Neural crest cell (in vitro differentiated cells): ENCODE data around the gene ITGA7. TPM values are rescaled to one million over a fixed set of nuclear protein-coding genes. Genes with fewer than 3 reads are reported as not detected.

Experiments
- DNase-seq: peaks from one replicate; pipeline ENCODE4 v3.0.0; 2021; ENCODE audit warnings: low read depth, mixed read lengths, low spot score
- H3K27ac Mint-ChIP-seq: one replicate; pipeline ENCODE4 v1.8.0; 2021; ENCODE audit warnings: mild to moderate bottlenecking, mixed read lengths; ENCODE audit not compliant: unreplicated experiment
- H3K27me3 Mint-ChIP-seq: 2 replicates; pipeline ENCODE4 v1.8.0; 2021; ENCODE audit warnings: low read depth, mild to moderate bottlenecking, mixed read lengths
- H3K36me3 Mint-ChIP-seq: 2 replicates; pipeline ENCODE4 v1.8.0; 2021; ENCODE audit warnings: low read depth, mild to moderate bottlenecking, mixed read lengths
- H3K4me1 Mint-ChIP-seq: 2 replicates; pipeline ENCODE4 v1.8.0; 2021; ENCODE audit warnings: mixed read lengths
- H3K4me3 Mint-ChIP-seq: one replicate; pipeline ENCODE4 v1.8.0; 2021; ENCODE audit warnings: mild to moderate bottlenecking, mixed read lengths
- H3K9me3 Mint-ChIP-seq: 2 replicates; pipeline ENCODE4 v1.8.0; 2021; ENCODE audit warnings: mixed read lengths
- total RNA-seq: library from RNA; stranded (reverse); gene quantifications from 2 replicates; pipeline ENCODE4 v1.2.1, GENCODE V29; 2021
- TF ChIP-seq, protein P1 (sequence below): fragments of 200-600 bp; sonication (generic); conservative IDR thresholded peaks from 2 replicates; pipeline ENCODE4 v1.5.0; 2021; ENCODE audit warnings: antibody characterized with exemption, mild to moderate bottlenecking

ITGA7 gene
- total RNA-seq, 1 donor from 2014 or later: 63.7 TPM

DNA sequence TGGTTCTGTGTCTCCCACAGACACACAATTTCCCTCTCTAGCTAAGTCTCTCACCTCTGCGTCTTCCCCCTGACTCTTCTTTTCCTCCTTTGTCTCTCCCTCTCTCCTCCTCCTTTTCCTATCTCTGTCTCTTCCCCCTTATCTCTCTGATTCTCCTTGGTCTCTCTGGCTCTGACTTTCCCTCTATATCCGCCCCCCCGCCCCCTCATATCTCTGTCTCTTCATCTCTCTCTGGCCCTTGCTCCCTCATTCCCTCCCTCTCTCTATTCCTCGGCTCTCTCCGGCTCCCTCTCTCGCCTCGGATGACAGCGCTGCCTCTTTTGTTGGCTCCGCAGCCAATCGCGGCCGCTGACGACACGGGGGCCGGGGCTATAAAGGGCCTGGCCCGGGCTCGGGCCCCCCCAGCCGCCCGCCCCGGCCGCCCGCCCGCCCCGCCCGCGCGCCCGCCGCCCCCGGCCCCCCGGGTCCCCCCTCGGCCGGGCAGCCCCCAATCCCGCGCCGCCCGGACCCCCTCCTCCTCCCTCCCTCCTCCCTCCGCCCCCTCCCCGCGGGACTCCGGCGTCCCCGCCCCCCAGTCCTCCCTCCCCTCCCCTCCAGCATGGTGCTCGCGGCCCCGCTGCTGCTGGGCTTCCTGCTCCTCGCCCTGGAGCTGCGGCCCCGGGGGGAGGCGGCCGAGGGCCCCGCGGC, 35.2 kb upstream of the ITGA7 start, which contains the start of gene GDF11:
Gene GDF11, plus strand, starts transcription at position 404 of the 687 bp plus-strand sequence. Its CDS starts 195 bp downstream, at position 599.
- Mint-ChIP-seq H3K36me3 (no peaks in the 10 kb centered on the region), H3K27me3 (no peaks in the 10 kb centered on the region)

DNA sequence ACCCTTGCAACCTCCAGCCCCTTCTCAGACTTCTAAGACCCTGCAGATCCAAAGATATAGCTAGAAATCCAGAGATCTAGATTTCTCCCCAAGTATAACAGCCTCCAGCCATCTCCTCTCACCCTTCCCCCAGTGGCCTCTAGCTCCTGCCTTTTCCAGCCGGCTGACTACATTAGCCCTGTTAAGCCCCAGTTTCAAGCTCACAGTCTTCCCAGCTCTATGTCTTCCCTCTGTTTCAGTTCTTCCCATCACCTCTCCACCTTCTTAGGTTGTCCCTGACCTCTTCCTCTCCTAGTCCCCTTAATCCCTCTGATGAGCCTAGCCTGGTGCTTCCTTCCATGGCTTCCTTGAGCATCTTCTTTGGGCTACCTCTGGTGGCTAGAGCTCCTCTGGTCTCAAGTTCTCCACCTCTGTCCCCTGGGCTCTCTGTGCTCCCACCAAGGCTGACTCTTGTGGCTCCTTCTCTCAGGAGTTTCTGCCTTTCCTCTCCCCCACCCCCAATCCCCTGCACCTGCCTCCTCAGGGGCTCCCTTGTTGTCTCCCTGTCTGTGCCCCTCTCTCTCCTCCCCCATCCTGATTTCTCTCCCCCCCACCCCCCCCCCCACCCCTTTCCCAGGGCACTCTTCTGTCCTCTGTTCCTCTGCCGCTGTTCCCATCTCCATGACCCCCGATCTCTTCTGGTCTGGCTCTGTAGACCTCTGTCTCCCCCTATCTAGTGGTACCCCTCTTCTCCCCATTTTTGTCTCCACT, 34.4 kb upstream of the ITGA7 start:
- Mint-ChIP-seq H3K4me1 (peaks cover 59% of the 10 kb centered on the region), H3K27ac (peak overlapping the region; percentile 99), H3K36me3 (no peaks in the 10 kb centered on the region), H3K27me3 (no peaks in the 10 kb centered on the region), H3K4me3 (peak overlapping the region; percentile 93), H3K9me3 (no peaks in the 10 kb centered on the region)
- TF ChIP-seq, protein P1, sequence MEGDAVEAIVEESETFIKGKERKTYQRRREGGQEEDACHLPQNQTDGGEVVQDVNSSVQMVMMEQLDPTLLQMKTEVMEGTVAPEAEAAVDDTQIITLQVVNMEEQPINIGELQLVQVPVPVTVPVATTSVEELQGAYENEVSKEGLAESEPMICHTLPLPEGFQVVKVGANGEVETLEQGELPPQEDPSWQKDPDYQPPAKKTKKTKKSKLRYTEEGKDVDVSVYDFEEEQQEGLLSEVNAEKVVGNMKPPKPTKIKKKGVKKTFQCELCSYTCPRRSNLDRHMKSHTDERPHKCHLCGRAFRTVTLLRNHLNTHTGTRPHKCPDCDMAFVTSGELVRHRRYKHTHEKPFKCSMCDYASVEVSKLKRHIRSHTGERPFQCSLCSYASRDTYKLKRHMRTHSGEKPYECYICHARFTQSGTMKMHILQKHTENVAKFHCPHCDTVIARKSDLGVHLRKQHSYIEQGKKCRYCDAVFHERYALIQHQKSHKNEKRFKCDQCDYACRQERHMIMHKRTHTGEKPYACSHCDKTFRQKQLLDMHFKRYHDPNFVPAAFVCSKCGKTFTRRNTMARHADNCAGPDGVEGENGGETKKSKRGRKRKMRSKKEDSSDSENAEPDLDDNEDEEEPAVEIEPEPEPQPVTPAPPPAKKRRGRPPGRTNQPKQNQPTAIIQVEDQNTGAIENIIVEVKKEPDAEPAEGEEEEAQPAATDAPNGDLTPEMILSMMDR: no peak
- no peak for DNase-seq

More for the DNA sequence above, 35.2 kb upstream of the ITGA7 start, which contains the start of gene GDF11:
- H3K4me1 Mint-ChIP-seq: peaks cover 59% of the 10 kb centered on the region
- H3K4me3 Mint-ChIP-seq: peak within 1 kb of the TSS; percentile 96
- H3K27ac Mint-ChIP-seq: peak within 1 kb of the TSS; percentile 99
- peak; percentile 76 for DNase-seq
- TF ChIP-seq, protein P1: no peak
- no peaks in the 10 kb centered on the region for H3K9me3 Mint-ChIP-seq

DNA sequence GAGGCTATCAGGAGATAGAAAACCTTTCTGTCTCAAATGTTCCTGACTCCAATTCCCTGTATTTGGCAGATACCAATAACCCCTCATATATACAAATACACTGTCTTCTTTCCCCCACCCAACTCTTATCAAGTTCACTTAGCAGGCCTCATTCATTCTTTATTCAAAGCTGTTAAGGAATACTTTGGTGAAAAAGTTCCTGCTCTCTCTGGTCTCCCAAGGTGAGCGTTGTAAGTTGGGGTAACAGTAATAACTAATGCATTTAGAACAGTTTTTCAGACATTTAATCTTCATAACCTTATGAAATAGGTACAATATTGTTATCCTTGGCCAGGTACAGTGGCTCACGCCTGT, 31.3 kb upstream of the ITGA7 start:
- Mint-ChIP-seq H3K27ac (no peak overlapping the region), H3K4me3 (peak overlapping the region; percentile 88), H3K36me3 (no peaks in the 10 kb centered on the region), H3K4me1 (peaks cover 43% of the 10 kb centered on the region), H3K27me3 (no peaks in the 10 kb centered on the region), H3K9me3 (no peaks in the 10 kb centered on the region)
- no peak for DNase-seq
- TF ChIP-seq, protein P1: no peak

DNA sequence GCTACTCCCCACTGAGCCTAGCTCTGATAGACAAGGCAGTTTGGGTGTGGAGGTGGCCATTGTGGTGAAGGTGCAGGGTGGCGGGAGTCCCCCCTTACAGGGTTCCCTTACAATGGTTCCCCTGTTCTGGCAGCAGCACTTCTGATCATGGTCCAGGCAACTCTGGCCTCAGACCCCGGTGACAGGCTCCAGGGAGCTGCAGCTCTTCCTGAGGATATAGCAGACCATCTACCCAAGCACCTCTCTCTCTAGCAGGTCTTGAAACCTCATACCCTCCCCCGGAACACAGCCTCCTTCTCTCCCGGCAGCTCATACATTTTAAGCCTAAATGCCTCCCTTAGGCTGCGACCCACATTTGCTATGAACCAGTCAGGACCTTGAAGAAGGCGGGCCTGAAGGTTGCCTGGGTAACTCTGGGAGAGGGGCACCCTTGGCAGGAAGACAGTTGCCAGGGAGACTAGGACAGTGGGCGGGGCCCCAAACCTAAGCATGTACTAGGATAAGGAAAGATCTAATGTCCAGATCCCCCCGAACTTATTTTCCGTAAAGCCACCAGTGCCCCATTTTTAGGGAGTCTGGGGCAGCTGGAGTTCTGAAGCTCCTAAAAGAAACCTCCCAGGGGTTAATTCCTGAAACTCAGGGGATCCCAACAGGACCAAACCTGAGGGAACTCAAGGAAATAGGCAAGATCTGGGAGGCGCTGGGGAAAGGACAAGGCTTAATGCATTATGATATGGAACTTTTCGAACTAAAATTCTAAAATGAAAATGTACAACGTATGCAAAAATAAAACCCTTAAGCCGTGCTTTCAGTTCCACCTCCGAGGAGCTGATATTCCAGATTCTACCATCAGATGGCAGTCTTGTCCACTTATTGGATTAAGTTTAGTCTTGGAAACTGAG, 30.7 kb upstream of the ITGA7 start:
- H3K27ac Mint-ChIP-seq: peak overlapping the region; percentile 87
- no peaks in the 10 kb centered on the region for H3K36me3 Mint-ChIP-seq
- DNase-seq: peak; percentile 92
- H3K9me3 Mint-ChIP-seq: no peaks in the 10 kb centered on the region
- TF ChIP-seq, protein P1: peak; percentile 96
- H3K27me3 Mint-ChIP-seq: no peaks in the 10 kb centered on the region
- peak overlapping the region; percentile 88 for H3K4me3 Mint-ChIP-seq
- peaks cover 43% of the 10 kb centered on the region for H3K4me1 Mint-ChIP-seq

DNA sequence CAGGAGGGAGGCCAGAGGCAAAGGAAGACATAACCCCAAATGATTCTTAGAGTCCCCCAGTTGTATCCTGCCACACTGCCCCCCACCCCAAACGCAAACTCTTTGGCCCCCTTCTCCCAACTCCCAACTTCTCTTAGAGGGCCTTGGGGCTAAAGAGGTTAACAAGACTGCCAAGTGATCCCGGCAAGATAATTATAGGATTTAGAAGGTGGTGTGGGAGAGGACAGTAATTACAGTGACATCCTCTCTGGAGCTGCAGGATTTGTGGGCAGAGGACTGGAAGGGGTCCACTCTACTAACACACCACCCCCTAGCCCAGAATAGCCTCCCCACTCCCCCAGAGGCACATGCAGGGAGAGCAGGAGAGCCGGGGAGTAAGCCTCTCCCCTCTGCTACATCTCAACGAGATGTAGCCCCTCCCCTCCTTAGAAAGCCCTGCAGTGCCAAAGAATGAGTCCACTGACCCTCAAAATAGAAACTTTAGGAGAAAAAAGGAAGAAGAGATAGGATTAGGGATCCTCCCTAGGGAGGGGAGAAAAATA, 29.9 kb upstream of the ITGA7 start:
- H3K27ac Mint-ChIP-seq: peak overlapping the region; percentile 97
- H3K27me3 Mint-ChIP-seq: no peaks in the 10 kb centered on the region
- peaks cover 41% of the 10 kb centered on the region for H3K4me1 Mint-ChIP-seq
- no peak for DNase-seq
- TF ChIP-seq, protein P1: no peak
- H3K36me3 Mint-ChIP-seq: no peaks in the 10 kb centered on the region
- H3K4me3 Mint-ChIP-seq: peak overlapping the region; percentile 88
- H3K9me3 Mint-ChIP-seq: no peaks in the 10 kb centered on the region
